Putamen (tissue), 1 donor: ENCODE results near the gene GJC1.

Experiments
- DNase-seq: peaks from one replicate; pipeline ENCODE4 v3.0.0-alpha.2; 2016; ENCODE audit warnings: low spot score

The GJC1 gene

DNA sequence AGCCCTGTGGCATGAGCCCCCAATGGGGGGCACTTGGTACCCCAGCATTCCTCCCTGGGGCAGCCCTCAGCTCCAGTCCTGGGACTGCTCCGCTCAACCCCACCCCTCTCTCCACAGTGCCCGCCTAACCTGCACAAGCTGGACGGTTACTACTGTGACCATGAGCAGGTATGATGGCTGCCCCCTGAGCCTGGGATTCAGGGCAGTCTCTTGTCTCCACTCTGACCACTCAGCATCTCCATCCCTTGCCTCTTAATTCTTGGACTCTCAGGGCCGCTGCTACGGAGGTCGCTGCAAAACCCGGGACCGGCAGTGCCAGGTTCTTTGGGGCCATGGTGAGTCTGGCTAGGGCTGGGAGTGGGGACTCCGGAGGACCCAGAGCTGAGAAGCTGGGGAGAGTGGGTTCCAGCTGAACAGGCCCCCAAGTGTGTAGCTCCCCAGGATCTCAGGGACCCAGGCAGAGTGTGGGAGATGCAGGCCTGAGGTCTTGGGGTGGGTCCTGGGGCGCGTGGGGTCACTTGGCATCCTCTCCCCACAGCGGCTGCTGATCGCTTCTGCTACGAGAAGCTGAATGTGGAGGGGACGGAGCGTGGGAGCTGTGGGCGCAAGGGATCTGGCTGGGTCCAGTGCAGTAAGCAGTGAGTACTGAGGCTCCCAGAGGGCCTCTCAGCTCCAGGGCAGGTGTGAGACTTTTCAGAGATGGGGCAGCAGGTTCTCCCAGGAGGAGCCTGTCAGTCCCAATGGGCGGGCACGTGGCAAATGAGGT, 53.3 kb downstream of the GJC1 start:
- DNase-seq = no peak

DNA sequence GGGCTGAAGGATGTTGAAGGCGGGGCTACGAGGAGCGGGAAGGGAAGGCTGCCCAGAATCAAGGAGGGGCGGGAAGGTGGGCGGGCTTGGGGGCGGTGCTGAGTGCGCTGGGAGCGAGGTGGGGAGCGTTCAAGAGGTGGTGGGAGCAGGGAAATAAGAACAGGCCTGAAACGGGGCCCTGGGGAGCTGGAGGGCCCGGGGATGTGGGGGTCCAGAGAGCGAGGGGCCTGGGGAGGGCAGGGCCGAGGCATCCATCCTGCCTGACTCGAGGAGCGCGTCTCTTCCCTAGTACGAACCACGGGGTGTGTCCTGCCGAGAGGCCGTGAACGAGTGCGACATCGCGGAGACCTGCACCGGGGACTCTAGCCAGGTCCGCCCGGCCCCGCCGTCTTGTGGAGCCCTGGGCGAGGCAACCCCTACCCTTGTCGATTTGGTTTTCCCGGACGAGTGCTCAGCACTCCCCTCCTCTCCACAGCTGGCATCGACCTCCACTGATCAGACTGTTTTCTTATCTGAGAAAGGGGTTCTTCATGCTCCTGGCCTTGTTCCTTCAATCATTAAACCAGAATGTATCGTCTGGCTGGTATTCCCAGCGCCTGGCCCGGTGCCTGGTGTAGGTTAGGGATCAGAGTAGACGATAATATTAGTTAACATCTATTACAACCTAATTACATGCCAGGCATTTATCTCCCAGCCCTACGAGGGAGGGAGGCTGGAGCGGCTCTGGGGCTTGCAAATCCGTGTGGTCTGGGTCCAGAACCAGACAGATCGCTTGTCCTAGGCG, 54.1 kb downstream of the GJC1 start:
- DNase-seq = no peak

DNA sequence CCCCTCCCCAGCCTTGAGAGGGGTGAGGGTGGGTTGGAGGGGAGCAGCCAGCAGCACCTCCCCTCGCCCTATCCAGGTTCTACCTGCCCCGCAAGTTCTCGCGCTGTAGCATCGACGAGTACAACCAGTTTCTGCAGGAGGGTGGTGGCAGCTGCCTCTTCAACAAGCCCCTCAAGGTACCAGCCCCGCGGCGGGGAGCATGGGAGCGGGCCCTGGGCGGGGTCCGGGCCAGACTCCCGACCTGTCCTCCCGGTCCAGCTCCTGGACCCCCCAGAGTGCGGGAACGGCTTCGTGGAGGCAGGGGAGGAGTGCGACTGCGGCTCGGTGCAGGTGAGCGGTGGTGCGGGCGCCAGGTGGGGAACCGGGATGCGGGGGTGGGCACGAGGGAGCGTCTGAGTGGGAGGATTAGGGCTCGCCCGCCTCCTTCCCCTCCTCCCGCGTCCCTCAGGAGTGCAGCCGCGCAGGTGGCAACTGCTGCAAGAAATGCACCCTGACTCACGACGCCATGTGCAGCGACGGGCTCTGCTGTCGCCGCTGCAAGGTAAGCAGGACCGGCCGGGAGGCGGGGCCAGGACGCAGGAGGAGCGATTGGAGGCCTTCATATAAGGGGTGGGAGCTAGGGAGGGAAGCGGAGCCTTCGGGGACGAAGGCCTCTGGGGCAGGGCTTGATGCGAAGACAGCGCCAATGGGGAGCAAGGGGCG, 54.8 kb downstream of the GJC1 start:
- peak; percentile 95 for DNase-seq

DNA sequence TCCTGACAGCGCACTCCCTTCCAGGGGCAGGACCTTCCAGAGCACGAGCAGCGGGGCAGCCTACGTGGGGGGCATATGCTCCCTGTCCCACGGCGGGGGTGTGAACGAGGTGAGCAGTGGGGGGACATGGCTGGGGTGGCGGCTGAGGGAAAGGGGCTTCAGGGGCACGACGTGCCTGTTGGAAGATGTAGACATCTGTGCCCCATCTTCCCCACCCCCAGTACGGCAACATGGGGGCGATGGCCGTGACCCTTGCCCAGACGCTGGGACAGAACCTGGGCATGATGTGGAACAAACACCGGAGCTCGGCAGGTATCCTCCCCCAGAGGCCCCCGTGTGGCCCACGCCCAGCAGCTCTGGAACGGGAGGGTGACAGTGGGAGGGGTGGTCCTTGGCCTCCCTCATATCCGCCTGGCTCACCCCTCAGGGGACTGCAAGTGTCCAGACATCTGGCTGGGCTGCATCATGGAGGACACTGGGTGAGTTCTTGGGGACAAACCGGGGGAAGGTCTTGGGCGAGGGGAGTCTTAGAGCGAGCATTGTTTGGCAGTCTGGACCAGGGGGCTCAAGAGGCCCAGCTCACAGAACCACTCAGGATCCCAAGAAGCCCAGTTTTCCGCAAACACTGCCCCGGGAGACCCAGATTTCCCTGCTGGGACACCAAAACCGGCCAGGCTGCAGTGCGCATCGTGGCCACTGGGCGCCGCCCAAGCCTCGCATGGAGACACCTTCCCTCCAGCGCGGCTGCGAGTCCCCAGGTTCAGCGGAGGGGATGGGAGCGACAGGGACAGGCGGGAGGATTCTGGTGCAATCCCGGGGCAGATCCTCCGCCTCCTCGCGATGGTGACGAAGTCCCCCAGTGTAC, 55.6 kb downstream of the GJC1 start:
- DNase-seq = peak; percentile 80

DNA sequence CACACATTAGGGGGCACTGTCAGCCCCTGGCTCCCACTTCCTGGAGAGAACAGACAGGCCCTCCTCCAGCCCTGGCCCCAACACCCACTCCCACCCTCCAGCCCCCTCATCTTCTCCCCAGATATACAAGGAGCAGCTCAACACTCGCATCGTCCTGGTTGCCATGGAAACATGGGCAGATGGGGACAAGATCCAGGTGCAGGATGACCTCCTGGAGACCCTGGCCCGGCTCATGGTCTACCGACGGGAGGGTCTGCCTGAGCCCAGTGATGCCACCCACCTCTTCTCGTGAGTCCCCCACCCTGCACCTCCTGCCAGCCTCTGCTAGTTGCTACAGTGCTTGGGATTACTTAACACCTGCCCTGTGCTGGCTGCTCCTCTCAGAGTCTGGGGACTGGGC, 56.9 kb downstream of the GJC1 start:
- no peak for DNase-seq

DNA sequence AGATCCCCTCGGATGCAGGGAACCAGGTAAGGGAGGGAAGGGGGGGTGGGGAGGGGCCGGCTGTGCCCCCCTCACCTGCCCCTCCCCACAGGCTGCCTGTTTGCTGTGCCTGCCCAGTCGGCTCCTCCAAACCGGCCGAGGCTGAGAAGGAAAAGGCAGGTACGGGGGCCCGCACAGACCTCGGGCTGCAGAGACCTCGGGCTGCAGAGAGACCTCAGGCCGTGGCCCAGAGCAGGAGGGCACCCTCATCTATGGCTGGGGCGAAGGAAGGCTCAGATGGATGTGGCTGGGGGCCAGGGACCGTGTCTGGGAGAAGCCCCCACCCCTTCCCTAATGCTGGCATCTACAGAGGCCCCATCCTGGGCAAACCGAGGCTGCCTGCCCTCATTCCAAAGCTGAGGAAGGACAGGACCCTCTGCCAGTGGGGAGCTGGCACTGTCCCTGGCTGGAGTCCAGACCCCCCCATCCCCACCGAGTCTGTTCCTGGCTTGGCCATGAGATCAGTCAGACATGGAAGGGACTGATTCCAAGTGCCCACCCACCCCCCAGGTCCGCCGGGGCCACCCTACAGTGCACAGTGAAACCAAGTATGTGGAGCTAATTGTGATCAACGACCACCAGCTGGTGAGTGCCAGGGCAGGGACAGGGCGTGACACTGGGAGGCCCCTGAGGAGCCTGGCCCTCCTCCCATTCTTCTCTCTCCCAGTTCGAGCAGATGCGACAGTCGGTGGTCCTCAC, 57.6 kb downstream of the GJC1 start:
- DNase-seq = no peak

DNA sequence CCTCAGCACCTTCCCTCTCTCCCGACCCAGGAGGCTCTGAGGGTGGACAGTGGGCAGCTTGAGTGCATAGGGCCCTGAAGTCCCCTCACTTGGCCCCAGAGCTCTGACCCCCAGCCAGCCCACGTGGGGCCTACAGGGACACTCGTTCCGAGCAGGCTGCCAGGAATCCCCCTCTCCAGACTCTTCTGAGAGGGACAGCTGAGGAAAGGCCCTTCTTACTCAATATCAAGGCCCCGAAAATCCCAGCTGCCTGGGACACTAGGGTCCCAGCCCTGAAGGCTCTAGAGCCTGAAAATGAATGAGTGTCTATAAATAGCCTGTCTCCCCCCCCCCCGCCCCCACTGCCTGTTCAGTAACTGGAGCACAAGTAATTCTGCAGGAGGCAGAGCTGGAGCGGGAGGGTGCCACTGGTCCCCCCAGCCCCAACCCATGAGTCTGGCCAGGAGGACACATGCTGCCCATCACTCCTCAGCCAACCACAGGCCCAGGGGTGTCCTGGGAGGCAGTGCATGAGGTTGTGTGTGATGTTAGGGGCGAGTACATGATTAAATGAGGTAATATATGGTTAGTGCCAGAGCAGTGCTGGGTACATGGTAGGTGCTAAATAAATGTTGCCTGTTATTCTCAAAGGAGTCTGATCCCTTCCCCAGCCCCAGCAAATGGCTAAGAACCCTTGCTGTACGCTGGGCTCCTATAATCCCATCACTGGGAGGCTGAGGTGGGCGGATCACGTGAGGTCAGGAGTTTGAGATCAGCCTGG, 59.7 kb downstream of the GJC1 start:
- DNase-seq = no peak

DNA sequence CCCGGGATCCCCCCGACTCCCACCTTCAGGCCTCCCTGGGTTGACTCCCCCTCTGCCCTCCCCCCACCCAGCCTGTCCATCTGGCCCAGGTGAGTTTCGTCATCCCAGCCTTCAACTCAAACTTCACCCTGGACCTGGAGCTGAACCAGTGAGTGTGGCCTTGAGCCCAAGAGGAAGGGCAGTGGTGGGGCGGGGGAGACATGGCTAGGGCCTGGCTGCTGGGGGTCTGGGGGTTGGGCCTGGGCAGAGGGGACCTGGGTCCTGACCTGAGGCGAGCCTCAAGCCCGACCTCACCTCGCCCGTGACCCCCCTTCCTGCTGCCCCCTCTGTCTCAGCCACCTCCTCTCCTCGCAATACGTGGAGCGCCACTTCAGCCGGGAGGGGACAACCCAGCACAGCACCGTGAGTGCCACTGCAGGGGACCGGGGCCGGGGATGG, 60.4 kb downstream of the GJC1 start:
- DNase-seq = no peak

DNA sequence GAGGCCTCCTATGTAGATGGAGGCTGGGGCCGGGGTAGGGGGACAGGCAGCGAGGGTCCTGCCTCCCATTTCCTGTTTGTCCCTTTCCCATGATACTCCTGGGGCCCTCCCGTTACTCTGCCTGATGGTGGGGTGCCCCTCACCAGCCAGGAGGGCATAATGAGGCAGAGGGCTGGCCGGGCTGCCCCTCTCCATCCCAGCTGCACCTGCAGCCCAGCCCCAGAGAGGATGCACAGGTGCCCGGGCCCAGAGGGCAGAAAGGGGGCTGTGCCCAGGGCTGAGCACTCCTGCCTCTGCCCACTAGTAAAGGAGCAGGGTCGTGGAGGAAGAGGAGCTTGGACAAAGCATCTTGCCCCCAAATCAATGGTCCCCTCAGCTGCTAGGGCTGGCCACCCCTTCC, 60.9 kb downstream of the GJC1 start:
- DNase-seq = no peak

DNA sequence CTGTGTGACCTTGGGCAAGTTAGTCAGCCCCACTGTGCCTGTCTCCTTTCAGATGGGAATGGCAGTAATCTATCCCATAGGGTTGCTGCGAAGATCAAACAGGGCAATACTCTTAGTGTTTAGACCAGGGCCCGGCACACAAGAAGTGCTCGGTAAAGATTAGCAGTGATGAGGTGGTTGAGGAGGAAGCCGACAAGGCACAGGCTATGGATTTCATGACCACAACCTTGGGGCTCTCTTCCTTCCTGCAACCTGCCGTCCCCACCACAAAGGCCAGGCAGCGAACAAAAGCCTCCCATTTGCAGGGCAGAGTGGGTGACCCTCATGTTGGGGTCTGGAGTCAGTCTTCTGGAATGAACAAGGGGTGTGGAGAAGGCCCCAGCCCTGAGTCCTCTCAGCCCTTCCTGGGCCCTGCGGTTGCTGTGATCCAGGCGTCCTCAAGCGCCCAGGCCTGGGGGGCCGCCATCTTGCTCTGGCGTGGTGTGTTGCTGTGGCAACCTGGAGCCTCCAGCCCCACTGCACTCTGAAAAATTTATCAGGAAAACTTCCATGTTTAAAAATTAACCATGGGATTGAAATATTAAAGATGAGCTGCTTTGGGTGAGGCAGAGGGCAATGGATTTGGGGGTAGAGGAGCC, 61.5 kb downstream of the GJC1 start:
- DNase-seq = no peak

DNA sequence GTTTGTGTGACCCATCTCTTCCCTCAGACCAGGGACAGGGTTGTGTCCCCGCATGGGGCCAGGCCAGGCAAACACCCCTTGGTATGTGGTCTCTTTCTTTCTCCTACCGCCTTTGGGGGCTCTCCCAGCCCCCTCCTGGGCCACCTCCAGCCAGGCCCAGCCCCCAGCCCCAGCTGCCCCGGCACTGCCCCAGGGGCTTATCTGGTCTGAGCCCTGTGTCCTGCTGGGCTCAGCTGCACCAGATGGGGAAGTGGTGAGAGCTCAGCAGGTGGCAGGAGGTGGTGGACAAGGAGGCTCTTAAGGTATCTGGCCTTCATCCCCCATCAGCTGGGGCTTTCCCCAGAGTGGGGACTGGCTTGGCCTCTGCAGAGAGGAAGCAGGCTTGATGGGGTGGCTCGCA, 62.6 kb downstream of the GJC1 start:
- DNase-seq = no peak

DNA sequence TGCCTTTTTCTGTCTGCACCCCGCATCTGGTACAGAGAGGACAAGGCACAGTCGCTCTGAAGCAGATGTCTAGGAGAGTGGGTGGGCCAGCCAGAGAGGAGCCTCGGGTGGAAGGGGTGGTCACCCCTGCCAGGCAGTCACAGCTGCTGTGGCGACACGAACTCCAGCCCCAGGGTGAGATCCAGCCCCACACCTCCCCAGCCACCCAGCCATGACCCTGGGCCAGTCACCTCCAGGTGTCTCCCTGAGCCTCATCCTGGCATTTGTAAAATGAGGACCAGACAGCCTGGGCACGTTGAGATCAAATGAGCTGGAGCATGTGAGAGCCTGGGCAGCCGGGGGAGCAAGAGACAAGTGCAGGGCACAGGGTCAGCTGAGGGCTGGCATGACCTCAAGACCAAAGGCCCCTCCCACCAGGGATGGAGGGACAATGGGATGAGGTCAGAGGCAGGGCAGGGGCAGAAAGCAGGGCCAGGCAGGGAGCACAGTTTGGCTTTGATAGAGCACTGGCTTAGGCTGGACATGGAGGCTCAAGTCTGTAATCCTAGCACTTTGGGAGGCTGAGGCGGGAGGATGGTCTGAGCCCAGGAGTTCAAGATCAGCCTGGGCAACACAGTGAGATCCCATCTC, 63.6 kb downstream of the GJC1 start:
- peak; percentile 70 for DNase-seq

DNA sequence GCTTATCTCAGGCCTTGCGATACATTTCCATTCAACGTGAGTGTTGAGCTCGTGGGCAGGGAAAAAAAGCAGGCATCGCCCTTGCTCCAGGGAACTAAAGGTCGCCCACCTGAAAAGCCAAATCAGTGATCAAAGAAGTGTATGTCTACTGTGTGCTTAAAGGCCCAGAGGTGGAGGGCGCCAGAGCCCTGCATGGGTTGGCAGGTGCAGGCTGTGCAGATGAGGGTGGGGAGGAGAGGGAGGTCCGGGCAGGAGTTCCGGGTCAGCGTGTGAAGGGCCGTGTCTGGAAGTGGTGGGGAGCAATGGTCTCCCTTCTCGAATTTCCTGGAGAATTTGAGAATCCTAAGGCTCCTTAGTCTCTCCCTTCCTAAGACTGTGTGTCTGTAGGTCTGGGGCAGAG, 64.1 kb downstream of the GJC1 start:
- no peak for DNase-seq

DNA sequence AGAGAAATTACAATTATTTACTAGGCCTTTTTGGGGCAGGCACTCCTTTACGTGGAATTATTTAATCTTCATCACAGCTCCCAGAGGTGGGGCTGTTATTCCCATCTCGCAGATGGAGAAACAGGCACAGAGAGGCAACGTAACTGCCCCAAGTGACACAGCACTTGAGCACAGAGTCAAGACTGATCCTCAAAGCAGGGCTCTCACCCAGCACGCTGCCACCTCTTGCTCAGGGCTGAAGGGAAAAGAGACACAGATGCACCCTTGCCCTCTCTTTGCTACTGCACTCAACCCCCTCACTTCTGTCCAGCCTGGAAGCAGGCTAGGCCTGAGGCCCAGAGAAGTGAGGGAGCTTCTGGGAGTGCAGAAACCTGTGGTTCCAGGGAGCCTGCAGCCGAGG, 66.9 kb downstream of the GJC1 start:
- no peak for DNase-seq

DNA sequence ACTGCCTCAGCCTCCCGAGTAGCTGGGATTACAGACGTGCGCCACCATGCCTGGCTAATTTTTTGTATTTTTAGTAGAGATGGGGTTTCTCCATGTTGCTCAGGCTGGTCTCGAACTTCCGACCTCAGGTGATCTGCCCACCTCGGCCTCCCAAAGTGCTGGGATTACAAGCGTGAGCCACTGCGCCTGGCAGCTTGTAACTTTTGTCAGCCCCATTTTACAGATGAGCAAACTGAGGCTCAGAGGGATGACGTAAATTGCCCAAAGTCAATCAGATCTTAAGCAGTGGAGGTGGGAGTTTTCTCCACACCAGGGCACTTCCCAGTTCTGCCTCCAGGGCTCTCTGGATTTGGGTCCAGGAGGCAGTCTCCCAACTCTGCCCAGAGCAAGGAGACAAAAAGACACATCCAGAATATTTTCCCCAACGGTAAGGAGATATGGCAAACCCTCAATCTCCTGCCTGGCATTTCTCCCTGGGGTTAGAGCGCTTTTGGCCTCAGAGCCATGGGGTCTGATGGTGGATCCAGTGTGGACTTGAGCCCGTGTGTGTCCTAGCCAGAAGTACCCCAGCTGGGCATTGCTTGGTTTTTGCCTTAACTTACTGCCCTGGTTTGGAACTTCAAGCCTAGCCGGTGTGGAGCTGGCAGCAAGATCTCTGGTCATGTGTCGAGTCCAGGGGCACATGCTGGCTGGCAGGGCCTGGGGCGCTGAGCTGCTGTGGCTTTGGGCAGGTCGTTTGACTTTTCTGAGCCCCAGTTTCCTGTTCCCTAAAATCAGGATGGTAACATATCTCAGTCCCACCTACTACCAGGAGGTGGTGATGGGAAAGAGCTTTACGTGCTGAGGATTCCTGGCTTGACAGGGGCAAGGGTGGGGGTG, 67.9 kb downstream of the GJC1 start:
- DNase-seq = no peak

DNA sequence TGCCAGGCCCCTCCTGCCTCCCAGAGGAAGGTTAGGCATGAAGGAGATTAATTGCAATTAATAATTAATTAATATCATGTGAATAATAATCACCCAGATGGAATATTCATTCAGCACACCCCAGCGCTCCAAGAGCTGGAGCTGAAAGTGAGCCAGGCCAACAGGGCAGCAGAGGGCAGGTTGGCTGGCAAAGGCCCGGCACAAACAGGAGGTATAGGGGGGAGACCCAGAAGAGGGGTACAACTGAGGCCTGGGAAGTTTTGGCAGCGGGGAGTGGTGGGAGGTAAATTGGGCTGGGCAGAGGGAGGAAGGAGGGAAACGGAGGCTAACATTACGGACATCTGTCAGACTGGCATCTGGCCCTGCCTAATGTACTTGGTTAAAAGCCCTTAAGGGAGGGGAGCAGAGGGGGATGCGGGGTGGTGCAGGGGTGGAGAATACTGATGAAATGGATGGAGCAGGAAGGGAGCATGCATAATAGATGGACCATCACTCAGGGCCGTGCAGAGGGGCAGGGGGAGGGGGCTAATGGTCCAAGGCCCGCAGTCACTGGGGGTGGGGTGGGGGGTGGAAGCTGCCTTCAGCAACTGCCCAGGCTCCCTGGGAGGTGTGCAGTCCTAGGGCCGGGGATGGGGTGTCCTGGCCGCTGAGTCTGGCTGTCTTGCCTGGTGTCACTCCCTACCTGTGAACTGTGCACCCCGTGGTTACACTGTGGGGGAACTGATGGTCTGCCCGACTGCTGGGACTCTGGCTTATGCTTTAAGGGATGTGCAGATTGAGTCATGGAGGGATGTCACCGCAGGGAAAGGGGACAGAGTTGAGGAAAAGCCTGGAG, 69.4 kb downstream of the GJC1 start:
- no peak for DNase-seq

DNA sequence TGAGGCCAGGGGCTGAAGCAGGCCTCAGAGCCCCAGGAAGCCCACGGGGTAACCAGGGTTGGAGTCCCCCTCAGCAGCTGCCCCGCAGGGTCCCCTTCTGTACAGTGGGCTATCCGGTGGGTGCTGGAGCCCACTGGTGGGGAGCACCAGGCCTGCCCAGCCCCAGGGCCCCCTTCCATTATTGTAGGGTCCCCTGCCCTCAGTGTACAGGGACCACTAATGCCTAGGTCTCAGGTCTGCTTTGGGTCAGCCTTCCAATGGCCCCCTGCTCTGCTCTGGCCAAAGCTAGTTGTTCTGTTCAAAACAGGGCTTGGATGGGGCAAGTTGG, 70.2 kb downstream of the GJC1 start:
- DNase-seq = no peak
